Glomerular visceral epithelial cell (primary cell): Measurements from ENCODE around the gene NHLH2.

Experiments
- DNase-seq: peaks from one replicate; pipeline ENCODE4 v3.0.0-alpha.2; 2016; ENCODE audit errors: extremely low spot score

Gene NHLH2

GRCh38 chr1:115802416-115802815 lies 38.5 kb downstream of the NHLH2 start:
- DNase-seq: no peak

GRCh38 chr1:115797486-115797885 lies 43.4 kb downstream of the NHLH2 start:
- DNase-seq: no peak

GRCh38 chr1:115796897-115797296 lies 44.0 kb downstream of the NHLH2 start:
- DNase-seq: no peak

DNA sequence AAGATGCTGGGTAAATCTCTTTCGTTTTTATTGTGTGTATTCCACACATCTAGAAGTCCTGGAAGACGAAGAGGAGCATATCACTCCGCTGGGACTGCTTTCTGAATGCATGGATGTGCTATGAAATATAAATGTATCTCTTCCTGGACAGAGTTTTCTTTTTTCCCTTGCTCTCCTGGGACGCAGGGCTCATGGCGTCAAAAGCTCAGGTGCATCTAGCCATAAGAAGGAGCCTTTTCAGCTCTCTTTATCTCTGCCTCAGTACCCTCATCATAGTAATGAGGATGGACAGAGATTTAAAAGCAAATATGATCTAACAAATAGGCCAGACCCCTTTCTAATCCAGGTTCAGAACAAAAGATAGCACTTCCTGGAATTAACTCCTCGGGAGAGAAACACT lies 44.9 kb downstream of the NHLH2 start:
- DNase-seq: no peak

DNA sequence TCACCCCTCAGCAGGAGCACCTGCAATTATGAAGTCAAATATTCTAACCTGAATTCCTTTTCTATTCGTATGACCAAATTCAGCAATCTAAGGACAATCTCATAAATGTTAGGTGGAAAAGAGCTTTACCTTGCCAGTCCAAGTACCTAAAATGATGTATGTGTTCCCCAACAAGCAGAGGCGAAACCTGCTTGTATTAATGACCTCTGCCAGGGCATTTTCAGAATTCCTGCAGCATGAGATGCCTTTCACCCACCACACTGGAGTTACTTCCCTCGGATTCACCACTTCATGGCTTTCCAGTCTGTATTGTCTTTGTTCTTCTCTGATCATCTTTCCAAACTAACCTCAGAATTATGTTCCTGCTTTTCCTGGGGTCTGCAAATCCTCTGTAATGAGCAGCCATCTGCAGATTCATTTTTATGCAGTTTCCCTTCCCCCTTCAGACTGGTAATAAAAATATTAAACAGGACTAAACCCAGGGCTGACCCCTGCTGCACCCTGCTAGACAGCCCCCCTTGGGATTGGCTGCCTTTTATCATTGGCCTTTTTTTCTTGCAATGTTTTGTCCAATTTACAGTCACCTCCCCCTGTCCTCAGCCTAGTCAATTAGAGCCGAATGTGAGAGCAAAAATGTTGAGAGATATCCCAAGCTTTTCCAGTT lies 45.8 kb downstream of the NHLH2 start:
- peak; percentile 17 for DNase-seq

- DNase-seq: no peak
These were observed 47.8 kb downstream of the NHLH2 start for GRCh38 chr1:115793162-115793561.

DNA sequence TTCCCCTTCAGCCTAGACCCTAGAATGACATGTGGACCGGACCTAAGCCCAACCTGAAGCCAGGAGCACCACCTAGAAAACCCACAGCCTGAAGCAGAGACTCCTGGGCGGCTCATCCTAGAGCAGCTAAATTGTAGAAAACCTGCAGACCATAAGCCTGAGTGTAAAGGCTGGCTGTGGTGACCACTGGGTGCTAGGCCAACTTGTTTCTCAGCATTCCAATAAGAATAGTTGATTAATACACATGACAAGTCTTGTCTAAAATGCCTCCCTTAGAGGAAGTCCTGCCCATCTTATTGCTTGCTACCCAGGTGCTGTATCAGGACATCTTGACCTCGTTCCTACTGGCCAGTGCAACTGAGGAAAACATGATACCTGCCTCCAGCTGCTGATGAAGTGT lies 49.1 kb downstream of the NHLH2 start:
- no peak for DNase-seq

DNA sequence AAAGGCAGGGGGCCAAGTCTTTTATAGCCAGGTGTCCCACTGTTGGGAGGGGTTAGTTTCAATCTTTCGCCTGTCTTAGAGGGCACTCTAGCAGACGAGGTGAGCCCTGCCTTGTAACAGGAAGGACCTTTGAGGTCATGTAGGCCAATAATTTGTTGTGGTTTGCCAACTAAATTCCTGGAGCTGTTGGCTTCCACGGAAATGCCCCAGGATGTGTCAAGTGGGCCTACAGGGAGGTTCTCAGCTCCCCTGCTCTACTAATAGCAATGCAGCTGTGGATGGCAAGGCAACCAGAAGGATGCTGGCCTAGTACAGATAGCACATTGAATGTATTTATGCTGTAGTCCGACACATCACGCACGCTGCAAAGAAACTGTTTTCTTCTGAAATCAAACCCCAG lies 50.1 kb downstream of the NHLH2 start:
- no peak for DNase-seq

DNA sequence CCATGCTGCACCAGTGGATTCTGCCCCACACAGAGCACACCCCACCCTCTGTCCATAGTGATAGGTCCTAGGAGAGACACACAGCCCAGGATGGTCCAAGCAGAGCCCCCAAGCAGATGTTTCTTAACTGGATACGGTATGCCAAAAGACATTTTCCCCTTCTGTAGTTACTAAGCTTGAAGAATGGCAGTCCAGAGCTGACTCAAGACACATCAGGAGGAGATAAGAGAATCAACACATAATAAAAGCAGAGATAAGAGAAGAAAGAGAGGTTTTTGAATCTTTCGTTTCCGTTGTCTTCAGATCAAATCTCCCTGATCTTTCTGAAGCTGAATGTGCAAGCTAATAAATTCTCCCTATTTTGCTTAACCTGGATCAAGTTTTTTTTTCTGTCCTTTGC lies 50.6 kb downstream of the NHLH2 start:
- DNase-seq: no peak
